Measurements from ENCODE around the gene PLAC1. TPM values are rescaled to one million over a fixed set of nuclear protein-coding genes. Genes with fewer than 3 reads are reported as not detected.

The PLAC1 gene
- 0.24 and 2.9 TPM in 2 replicates for total RNA-seq
- polyA plus RNA-seq: 0.93 and 2.7 TPM in 2 replicates

GRCh38 chrX:134658002-134658759 lies at the start of gene PLAC1:
TSS of gene PLAC1 (minus strand) at chrX:134658471. CDS start at chrX:134566682, 91,789 bp downstream.
- Histone ChIP-seq H3K4me1 (ENCODE audit: insufficient read depth) (no peaks in the 10 kb centered on the region), H3K9me2 (replicated peaks; ENCODE audit: insufficient read depth) (no peaks in the 10 kb centered on the region), H3K9me3 (ENCODE audit: low read depth) (no peaks in the 10 kb centered on the region), H3K36me3 (replicated peaks; ENCODE audit: insufficient read depth, low read depth) (no peaks in the 10 kb centered on the region), H3K4me2 (no peak within 1 kb of the TSS), H3K79me2 (no peaks in the 10 kb centered on the region), H4K20me1 (ENCODE audit: insufficient read depth, poor library complexity, severe bottlenecking) (no peaks in the 10 kb centered on the region), H3K27me3 (no peaks in the 10 kb centered on the region), H3K27ac (no peak within 1 kb of the TSS), H3K4me3 (no peak within 1 kb of the TSS), H2AFZ (no peak within 1 kb of the TSS)
- TF ChIP-seq CTCF (IDR thresholded peaks at IDR 0.05; ENCODE audit: poor library complexity) (no peak), EZH2phosphoT487 (IDR thresholded peaks at IDR 0.05; ENCODE audit: low read depth, severe bottlenecking, unreplicated experiment) (no peak), EZH2 (IDR thresholded peaks at IDR 0.05; ENCODE audit: borderline replicate concordance) (no peak)
- no peak for DNase-seq (ENCODE audit: low spot score)
- WGBS (ENCODE audit: low lambda C conversion rate, missing lambda C conversion rate): 64% methylated on average over 5 of the region's 5 CpGs

GRCh38 chrX:134706138-134706537 lies 47.9 kb upstream of the PLAC1 start:
- Histone ChIP-seq H3K4me2 (no peak overlapping the region), H3K27ac (no peak overlapping the region), H4K20me1 (ENCODE audit: insufficient read depth, poor library complexity, severe bottlenecking) (no peaks in the 10 kb centered on the region), H3K9me2 (replicated peaks; ENCODE audit: insufficient read depth) (no peaks in the 10 kb centered on the region), H3K4me3 (no peak overlapping the region), H3K4me1 (ENCODE audit: insufficient read depth) (no peaks in the 10 kb centered on the region), H3K79me2 (no peaks in the 10 kb centered on the region), H3K36me3 (replicated peaks; ENCODE audit: insufficient read depth, low read depth) (no peaks in the 10 kb centered on the region), H3K27me3 (no peaks in the 10 kb centered on the region), H3K9me3 (ENCODE audit: low read depth) (no peaks in the 10 kb centered on the region), H2AFZ (no peak overlapping the region)
- no peak for TF ChIP-seq CTCF (IDR thresholded peaks at IDR 0.05; ENCODE audit: poor library complexity)
- TF ChIP-seq EZH2phosphoT487 (IDR thresholded peaks at IDR 0.05; ENCODE audit: low read depth, severe bottlenecking, unreplicated experiment): no peak
- TF ChIP-seq EZH2 (IDR thresholded peaks at IDR 0.05; ENCODE audit: borderline replicate concordance): no peak
- DNase-seq (ENCODE audit: low spot score): no peak
- 82% methylated on average over 5 of the region's 5 CpGs for WGBS (ENCODE audit: low lambda C conversion rate, missing lambda C conversion rate)

- Histone ChIP-seq H3K36me3 (replicated peaks; ENCODE audit: insufficient read depth, low read depth) (no peaks in the 10 kb centered on the region), H3K9me2 (replicated peaks; ENCODE audit: insufficient read depth) (no peaks in the 10 kb centered on the region), H3K27ac (no peak overlapping the region), H3K9me3 (ENCODE audit: low read depth) (no peaks in the 10 kb centered on the region), H3K27me3 (no peaks in the 10 kb centered on the region), H2AFZ (no peak overlapping the region), H3K4me2 (no peak overlapping the region), H3K4me1 (ENCODE audit: insufficient read depth) (no peaks in the 10 kb centered on the region), H3K79me2 (no peaks in the 10 kb centered on the region), H3K4me3 (no peak overlapping the region), H4K20me1 (ENCODE audit: insufficient read depth, poor library complexity, severe bottlenecking) (no peaks in the 10 kb centered on the region)
- DNase-seq (ENCODE audit: low spot score): no peak
- WGBS (ENCODE audit: low lambda C conversion rate, missing lambda C conversion rate): 60% methylated on average over 1 of the region's 1 CpG
- TF ChIP-seq EZH2phosphoT487 (IDR thresholded peaks at IDR 0.05; ENCODE audit: low read depth, severe bottlenecking, unreplicated experiment): no peak
- TF ChIP-seq CTCF (IDR thresholded peaks at IDR 0.05; ENCODE audit: poor library complexity): no peak
- TF ChIP-seq EZH2 (IDR thresholded peaks at IDR 0.05; ENCODE audit: borderline replicate concordance): no peak
These were observed 37.7 kb upstream of the PLAC1 start for GRCh38 chrX:134695999-134696398.
